Peyer's patch (tissue), 4 donors: ENCODE measurements around the gene PRSS57. TPM values are rescaled to one million over a fixed set of nuclear protein-coding genes. Genes with fewer than 3 reads are reported as not detected.

Experiments used
- DNase-seq, 3 donors: peaks; one replicate each; pipeline ENCODE4 v3.0.0-alpha.2; 2017 to 2019
- H3K27ac ChIP-seq, 4 donors: fragments of 200-600 bp; sonication (generic); one replicate each; pipeline ENCODE4 v1.5.1; 2016 to 2019
- H3K27me3 ChIP-seq, 2 donors: fragments of 200-600 bp; sonication (generic); one replicate each; pipeline ENCODE4 v1.5.1; 2019
- H3K36me3 ChIP-seq, 3 donors: fragments of 200-600 bp; sonication (generic); one replicate each; pipeline ENCODE4 v1.5.1; 2016 to 2019
- H3K4me1 ChIP-seq, 4 donors: fragments of 200-600 bp; sonication (generic); one replicate each; pipeline ENCODE4 v1.5.1; 2016 to 2019
- H3K4me3 ChIP-seq, 4 donors: fragments of 200-600 bp; sonication (generic); 1 replicate in 3 of 4; 2 replicates in 1 of 4; pipeline ENCODE4 v1.5.1; 2016 to 2019; ENCODE audit warnings: mild to moderate bottlenecking in 1 of 4
- H3K9me3 ChIP-seq, 4 donors: fragments of 200-600 bp; sonication (generic); one replicate each; pipeline ENCODE4 v1.5.1; 2016 to 2019; ENCODE audit warnings: mild to moderate bottlenecking in 1 of 4
- POLR2A ChIP-seq, 2 donors: fragments of 450-650 bp; IDR thresholded peaks; one replicate each; pipeline ENCODE4 v1.5.1; 2017; ENCODE audit warnings: antibody characterized with exemption in 2 of 2, mild to moderate bottlenecking in 2 of 2, moderate library complexity in 2 of 2
- total RNA-seq, 4 donors: library from RNA; depleted of rRNA; stranded (reverse); fragments of >200 nt; gene quantifications; one replicate each; pipeline ENCODE4 v1.1.0, GENCODE V29; 2016
- TF ChIP-seq, protein P1 (sequence below), 6 experiments: fragments of 450-650 bp in 4 of 6; fragments of 200-600 bp in 2 of 6; sonication (generic) in 1 of 6; IDR thresholded peaks; one replicate each; pipeline ENCODE4 v1.5.1; 2017 to 2019; ENCODE audit warnings: antibody characterized with exemption in 6 of 6, mild to moderate bottlenecking in 3 of 6, moderate library complexity in 1 of 6

Gene PRSS57
- total RNA-seq, 4 donors from 2014 or later: not detected

DNA sequence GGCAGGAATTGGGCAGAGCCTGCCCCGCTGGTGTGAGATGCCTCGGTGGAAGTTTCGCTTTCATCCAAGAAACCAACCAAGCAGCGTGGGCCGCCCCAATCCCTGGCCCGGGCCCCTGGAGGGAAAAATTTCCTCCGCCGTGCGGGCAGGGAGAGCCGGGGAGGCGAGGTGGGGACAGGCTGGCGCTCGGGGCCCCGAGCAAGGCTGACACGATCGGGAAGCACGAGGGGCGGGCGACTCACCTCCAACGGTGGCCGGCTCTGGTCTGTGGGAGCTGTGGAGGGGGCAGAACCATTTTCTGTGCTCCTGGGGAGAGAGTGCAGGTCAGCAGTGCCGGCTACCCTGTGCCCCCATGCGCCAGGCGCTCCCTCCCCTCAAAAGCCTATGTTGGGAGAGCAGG, 43.3 kb downstream of the PRSS57 start:
- DNase-seq: no peak
- peaks cover 0 to 72% (median 0%) of the 10 kb centered on the region in 3 donors for H3K36me3 ChIP-seq

DNA sequence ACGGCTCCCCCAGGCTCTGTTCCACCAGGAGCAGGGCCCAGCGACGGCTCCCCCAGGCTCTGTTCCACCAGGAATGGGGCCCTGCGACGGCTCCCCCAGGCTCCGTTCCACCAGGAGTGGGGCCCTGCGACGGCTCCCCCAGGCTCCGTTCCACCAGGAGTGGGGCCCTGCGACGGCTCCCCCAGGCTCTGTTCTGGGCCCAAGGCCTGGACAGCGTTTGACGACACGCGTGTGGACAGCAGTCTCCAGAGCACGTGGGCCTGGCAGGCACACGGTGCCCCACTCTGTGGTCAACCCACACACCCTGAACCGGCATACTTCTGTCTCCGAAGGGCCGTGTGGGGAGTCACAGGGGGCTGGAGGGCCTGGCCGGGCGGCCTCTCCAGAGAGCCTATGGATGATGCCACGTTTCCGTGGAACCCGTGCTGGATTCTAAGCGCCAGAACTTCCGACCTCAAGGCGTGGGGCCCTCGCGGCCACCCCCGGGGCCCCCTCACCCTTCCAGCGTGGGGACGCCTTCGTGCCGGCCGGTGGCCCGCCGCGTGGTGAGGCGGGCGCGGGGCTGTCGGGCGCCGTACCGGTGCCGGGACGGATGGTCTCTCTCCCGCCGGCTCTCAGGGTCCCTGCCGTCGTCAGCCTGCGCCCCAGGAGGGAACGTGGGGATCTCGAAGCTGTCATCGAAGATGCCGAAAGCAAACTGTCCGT, 44.0 kb downstream of the PRSS57 start:
- Histone ChIP-seq H3K4me1 (peaks cover 0 to 8% (median 0%) of the 10 kb centered on the region in 4 donors), H3K27me3 (no peaks in the 10 kb centered on the region), H3K36me3 (peaks cover 0 to 79% (median 0%) of the 10 kb centered on the region in 3 donors), H3K27ac (no peak overlapping the region), H3K4me3 (no peak overlapping the region), H3K9me3 (no peaks in the 10 kb centered on the region)
- TF ChIP-seq, protein P1, sequence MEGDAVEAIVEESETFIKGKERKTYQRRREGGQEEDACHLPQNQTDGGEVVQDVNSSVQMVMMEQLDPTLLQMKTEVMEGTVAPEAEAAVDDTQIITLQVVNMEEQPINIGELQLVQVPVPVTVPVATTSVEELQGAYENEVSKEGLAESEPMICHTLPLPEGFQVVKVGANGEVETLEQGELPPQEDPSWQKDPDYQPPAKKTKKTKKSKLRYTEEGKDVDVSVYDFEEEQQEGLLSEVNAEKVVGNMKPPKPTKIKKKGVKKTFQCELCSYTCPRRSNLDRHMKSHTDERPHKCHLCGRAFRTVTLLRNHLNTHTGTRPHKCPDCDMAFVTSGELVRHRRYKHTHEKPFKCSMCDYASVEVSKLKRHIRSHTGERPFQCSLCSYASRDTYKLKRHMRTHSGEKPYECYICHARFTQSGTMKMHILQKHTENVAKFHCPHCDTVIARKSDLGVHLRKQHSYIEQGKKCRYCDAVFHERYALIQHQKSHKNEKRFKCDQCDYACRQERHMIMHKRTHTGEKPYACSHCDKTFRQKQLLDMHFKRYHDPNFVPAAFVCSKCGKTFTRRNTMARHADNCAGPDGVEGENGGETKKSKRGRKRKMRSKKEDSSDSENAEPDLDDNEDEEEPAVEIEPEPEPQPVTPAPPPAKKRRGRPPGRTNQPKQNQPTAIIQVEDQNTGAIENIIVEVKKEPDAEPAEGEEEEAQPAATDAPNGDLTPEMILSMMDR (IDR thresholded peaks at IDR 0.05): no peak
- TF ChIP-seq POLR2A (IDR thresholded peaks at IDR 0.05): no peak
- DNase-seq: no peak

More for the DNA sequence above, 43.3 kb downstream of the PRSS57 start:
- no peaks in the 10 kb centered on the region for H3K27me3 ChIP-seq
- H3K27ac ChIP-seq: no peak overlapping the region
- no peaks in the 10 kb centered on the region for H3K9me3 ChIP-seq
- TF ChIP-seq POLR2A (IDR thresholded peaks at IDR 0.05): no peak
- TF ChIP-seq, protein P1 (IDR thresholded peaks at IDR 0.05): no peak
- H3K4me3 ChIP-seq: no peak overlapping the region
- peaks cover 0 to 8% (median under 1%) of the 10 kb centered on the region in 4 donors for H3K4me1 ChIP-seq

DNA sequence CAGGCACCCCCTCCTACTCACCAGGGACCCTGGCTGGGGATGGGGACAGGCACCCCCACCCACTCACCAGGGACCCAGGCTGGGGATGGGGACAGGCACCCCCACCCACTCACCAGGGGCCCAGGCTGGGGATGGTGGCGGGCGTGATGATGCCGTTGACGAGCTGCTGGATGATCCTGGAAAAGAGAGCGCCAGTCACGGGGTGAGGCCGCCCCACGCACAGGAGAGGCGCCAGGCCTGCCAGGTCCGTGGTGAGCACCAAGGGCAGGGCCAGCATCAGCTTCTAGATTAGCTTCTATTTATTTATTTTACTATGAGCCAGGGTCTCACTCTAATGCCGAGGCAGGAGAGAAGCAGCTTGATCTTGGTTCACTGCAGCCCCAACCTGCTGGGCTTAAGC, 45.1 kb downstream of the PRSS57 start:
- TF ChIP-seq, protein P1 (IDR thresholded peaks at IDR 0.05): no peak
- TF ChIP-seq POLR2A (IDR thresholded peaks at IDR 0.05): no peak
- Histone ChIP-seq H3K27ac (no peak overlapping the region), H3K27me3 (no peaks in the 10 kb centered on the region), H3K4me1 (peaks cover 0 to 4% (median 0%) of the 10 kb centered on the region in 4 donors), H3K9me3 (no peaks in the 10 kb centered on the region), H3K4me3 (no peak overlapping the region), H3K36me3 (peaks cover 0 to 86% (median 0%) of the 10 kb centered on the region in 3 donors)
- DNase-seq: no peak

DNA sequence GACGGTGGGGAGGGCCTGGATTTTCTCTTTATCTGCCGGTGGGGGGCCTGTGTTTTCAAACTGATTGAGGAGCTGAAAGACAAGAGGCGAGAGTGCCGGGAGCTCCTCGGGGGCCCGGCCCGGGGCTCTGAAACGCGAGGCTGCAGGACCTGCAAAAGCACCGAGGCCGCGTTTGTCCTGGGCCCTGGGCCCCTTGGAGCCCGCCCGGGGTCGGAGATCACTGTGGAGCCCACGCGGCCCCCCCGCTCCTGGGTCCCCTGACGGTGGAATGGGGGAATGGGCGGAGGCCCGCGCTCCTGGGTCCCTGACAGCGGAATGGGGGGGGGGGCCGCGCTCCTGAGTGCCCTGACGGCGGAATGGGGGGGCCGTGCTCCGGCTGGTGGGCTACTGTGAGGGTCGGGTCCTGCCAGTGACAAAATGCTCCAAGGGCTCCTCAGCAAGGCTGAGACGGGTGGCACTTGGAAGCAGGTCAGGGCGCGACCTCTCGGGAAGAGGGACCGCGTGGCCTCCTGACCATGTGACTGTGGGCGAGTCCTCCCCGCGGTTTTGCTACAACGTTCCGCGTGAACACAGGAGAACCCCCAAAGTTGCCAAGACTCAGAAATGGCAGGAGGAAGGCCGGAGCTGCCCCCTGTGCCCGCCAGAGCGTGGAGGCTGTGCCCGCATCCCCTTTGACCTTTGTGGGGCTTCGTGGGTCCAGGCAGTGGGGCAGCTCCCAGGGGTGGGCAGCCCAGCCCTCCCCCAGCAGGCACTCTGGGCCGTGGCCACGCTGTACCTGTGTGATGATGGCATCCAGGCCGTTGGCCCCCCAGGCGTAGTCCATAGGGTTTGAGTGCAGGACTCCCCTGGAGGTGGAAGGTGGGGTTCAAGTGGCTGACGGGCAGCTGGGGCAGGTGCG, 46.1 kb downstream of the PRSS57 start:
- DNase-seq: no peak
- no peak overlapping the region for H3K4me3 ChIP-seq
- H3K36me3 ChIP-seq: peaks cover 0 to 88% (median 0%) of the 10 kb centered on the region in 3 donors
- H3K27ac ChIP-seq: peak overlapping the region in 1 of 4 donors; percentile 69
- H3K4me1 ChIP-seq: peaks cover 0 to 4% (median 0%) of the 10 kb centered on the region in 4 donors
- H3K27me3 ChIP-seq: no peaks in the 10 kb centered on the region
- no peaks in the 10 kb centered on the region for H3K9me3 ChIP-seq
- TF ChIP-seq, protein P1 (IDR thresholded peaks at IDR 0.05): no peak
- TF ChIP-seq POLR2A (IDR thresholded peaks at IDR 0.05): no peak

DNA sequence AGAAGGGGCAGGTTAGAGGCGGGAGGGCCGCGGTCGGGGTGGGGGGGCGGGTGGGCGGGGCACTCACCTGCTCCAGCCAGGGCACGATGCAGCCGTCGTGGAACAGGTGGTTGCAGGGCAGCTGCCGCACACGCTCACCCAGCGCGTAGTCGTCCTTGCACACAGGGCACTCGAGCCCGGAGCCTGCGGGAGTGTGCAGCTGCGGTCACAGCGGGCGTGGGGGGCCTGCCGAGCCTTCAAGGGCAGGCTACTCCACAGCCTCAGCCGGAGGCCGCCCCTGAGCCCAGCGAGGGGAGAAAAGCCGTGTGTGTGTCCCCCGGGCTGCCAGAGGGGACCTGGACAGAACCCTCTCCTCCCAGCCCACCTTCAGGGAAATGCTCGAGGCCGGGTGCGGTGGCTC, 46.9 kb downstream of the PRSS57 start:
- Histone ChIP-seq H3K27me3 (no peaks in the 10 kb centered on the region), H3K36me3 (peaks cover 0 to 80% (median 0%) of the 10 kb centered on the region in 3 donors), H3K27ac (peak overlapping the region in 1 of 4 donors; percentile 69), H3K4me3 (no peak overlapping the region), H3K4me1 (no peaks in the 10 kb centered on the region), H3K9me3 (no peaks in the 10 kb centered on the region)
- no peak for DNase-seq
- TF ChIP-seq, protein P1 (IDR thresholded peaks at IDR 0.05): no peak
- no peak for TF ChIP-seq POLR2A (IDR thresholded peaks at IDR 0.05)
